Epithelial cell of prostate (primary cell): ENCODE data around the gene ARHGEF6.

Experiments used
- DNase-seq: peaks from one replicate; pipeline ENCODE4 v3.0.0-alpha.2; 2011; ENCODE audit warnings: low read depth, low spot score
- H3K27ac ChIP-seq: fragments of 450-650 bp; 2 replicates; pipeline ENCODE4 v1.5.1; 2017; ENCODE audit warnings: mild to moderate bottlenecking

Gene ARHGEF6

GRCh38 chrX:136619899-136620505 lies 160.7 kb downstream of the ARHGEF6 start:
- H3K27ac ChIP-seq: no peak overlapping the region
- DNase-seq: no peak

- DNase-seq: no peak
Observed at GRCh38 chrX:136616987-136617685, 163.6 kb downstream of the ARHGEF6 start.

More at GRCh38 chrX:136616987-136617685, 163.6 kb downstream of the ARHGEF6 start:
- H3K27ac ChIP-seq: no peak overlapping the region
